ENCODE measurements around the gene PAPPA2. TPM values are rescaled to one million over a fixed set of nuclear protein-coding genes. Genes with fewer than 3 reads are reported as not detected.

The PAPPA2 gene
- total and polyA plus RNA-seq, 2 donors from 2014 or later, result 4.9 to 93.5 TPM

DNA sequence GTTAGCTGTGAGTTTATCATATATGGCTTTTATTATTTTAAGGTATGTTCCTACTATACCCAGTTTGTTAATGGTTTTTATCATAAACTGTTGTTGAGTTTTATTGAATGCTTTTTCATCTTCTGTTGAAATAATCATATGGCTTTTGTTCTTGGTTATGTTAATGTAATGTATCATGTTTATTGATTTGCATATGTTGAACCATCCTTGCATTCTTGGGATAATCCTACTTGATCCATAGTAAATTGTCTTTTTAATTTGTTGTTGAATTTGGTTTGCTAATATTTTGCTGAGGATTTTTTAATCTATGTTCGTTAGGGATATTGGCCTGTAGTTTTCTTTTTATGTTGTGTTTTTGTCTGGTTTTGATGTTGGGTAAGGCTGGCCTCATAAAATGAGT lies 185.6 kb downstream of the PAPPA2 start:
- peaks cover 0 to 4% (median 0%) of the 10 kb centered on the region in 3 donors for H3K9me3 ChIP-seq (ENCODE audit: control insufficient read depth in 2 of 3, insufficient read depth in 1 of 3, low read length in 3 of 3)
- intact Hi-C loops (cut with DNase I), result no loop called here
- no peaks in the 10 kb centered on the region for H3K36me3 ChIP-seq (ENCODE audit: control insufficient read depth in 2 of 3, insufficient read depth in 3 of 3, low read length in 3 of 3)
- FAIRE-seq (no peak), DNase-seq (no peak)
- H3K4me3 ChIP-seq (ENCODE audit: low read length in 3 of 3), result no peak overlapping the region
- no peak overlapping the region for H3K9ac ChIP-seq (ENCODE audit: low read length in 3 of 3)
- TF ChIP-seq, protein P1, sequence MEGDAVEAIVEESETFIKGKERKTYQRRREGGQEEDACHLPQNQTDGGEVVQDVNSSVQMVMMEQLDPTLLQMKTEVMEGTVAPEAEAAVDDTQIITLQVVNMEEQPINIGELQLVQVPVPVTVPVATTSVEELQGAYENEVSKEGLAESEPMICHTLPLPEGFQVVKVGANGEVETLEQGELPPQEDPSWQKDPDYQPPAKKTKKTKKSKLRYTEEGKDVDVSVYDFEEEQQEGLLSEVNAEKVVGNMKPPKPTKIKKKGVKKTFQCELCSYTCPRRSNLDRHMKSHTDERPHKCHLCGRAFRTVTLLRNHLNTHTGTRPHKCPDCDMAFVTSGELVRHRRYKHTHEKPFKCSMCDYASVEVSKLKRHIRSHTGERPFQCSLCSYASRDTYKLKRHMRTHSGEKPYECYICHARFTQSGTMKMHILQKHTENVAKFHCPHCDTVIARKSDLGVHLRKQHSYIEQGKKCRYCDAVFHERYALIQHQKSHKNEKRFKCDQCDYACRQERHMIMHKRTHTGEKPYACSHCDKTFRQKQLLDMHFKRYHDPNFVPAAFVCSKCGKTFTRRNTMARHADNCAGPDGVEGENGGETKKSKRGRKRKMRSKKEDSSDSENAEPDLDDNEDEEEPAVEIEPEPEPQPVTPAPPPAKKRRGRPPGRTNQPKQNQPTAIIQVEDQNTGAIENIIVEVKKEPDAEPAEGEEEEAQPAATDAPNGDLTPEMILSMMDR (IDR thresholded peaks at IDR 0.05; ENCODE audit: borderline replicate concordance, extremely low read depth, insufficient read depth), result no peak
- H3K4me1 ChIP-seq (ENCODE audit: control insufficient read depth in 2 of 3, insufficient read depth in 2 of 3, low read depth in 1 of 3, low read length in 3 of 3), result no peaks in the 10 kb centered on the region
- H3K27ac ChIP-seq (ENCODE audit: low read depth in 2 of 2, low read length in 2 of 2), result no peak overlapping the region
- H3K27me3 ChIP-seq (ENCODE audit: control insufficient read depth, insufficient read depth, low read length), result no peaks in the 10 kb centered on the region

DNA sequence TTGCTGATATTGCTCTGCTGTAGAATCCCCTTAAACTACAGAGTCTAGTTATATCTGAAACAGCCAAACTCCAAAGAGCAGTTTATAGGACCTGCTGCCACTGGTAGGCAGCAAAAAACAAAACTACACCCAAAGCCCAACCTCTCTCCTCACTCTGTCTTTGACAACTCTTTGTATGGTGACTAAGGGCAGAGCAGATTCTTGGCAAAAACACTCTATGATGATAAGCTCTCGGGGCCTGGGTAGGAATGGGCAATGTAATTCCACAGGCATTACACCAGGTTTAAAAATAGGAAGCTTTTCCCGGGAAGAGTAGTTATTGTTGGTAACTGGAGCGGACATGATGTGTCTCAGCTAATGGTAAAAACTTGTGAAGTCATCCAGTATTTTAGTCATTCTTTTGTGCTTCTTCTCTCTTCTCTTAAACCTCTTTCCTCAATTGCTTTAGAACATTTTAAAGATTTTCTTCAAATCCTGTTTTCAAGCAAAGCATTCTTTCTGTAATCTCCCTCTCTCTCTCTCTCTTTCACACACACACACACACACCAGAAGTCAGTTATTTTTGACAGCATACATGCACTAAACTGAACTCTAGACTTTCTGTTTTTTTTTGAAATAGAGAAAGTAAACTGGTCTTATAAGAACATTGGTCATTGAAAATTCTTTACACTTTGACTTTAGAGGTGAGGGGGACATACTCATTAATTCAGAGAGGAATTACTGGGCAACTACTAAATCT lies 193.5 kb downstream of the PAPPA2 start:
- intact Hi-C loops (cut with DNase I), result no loop called here
- Histone ChIP-seq H3K4me3 (ENCODE audit: low read length in 3 of 3) (no peak overlapping the region), H3K27ac (ENCODE audit: low read depth in 2 of 2, low read length in 2 of 2) (no peak overlapping the region), H3K9me3 (ENCODE audit: control insufficient read depth in 2 of 3, insufficient read depth in 1 of 3, low read length in 3 of 3) (no peaks in the 10 kb centered on the region), H3K36me3 (ENCODE audit: control insufficient read depth in 2 of 3, insufficient read depth in 3 of 3, low read length in 3 of 3) (no peaks in the 10 kb centered on the region), H3K27me3 (ENCODE audit: control insufficient read depth, insufficient read depth, low read length) (no peaks in the 10 kb centered on the region), H3K9ac (ENCODE audit: low read length in 3 of 3) (no peak overlapping the region), H3K4me1 (ENCODE audit: control insufficient read depth in 2 of 3, insufficient read depth in 2 of 3, low read depth in 1 of 3, low read length in 3 of 3) (no peaks in the 10 kb centered on the region)
- TF ChIP-seq, protein P1 (IDR thresholded peaks at IDR 0.05; ENCODE audit: borderline replicate concordance, extremely low read depth, insufficient read depth), result no peak
- DNase-seq, result no peak
- no peak for FAIRE-seq

DNA sequence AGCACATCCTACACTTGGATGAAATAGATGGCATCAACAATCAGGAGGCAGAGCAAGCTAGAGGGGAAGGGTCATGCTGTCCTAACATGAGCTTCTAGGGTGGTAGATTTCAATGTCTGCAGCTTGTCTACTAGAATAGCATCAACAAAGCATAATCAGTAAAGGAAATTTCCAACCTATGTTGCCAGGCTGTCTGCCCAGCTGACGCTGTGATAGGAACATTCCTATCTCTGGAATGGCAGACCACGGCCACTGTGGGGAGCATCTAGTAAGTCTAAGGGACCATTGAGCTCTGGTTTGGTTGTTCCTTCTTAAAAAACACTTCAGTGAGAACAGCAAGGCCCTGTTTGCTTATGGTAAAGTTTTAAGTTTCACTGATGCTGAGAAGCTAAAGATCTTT lies 206.8 kb downstream of the PAPPA2 start:
- Histone ChIP-seq H3K9me3 (ENCODE audit: control insufficient read depth in 2 of 3, insufficient read depth in 1 of 3, low read length in 3 of 3) (no peaks in the 10 kb centered on the region), H3K9ac (ENCODE audit: low read length in 3 of 3) (no peak overlapping the region), H3K4me1 (ENCODE audit: control insufficient read depth in 2 of 3, insufficient read depth in 2 of 3, low read depth in 1 of 3, low read length in 3 of 3) (no peaks in the 10 kb centered on the region), H3K27me3 (ENCODE audit: control insufficient read depth, insufficient read depth, low read length) (no peaks in the 10 kb centered on the region), H3K4me3 (ENCODE audit: low read length in 3 of 3) (no peak overlapping the region), H3K27ac (ENCODE audit: low read depth in 2 of 2, low read length in 2 of 2) (no peak overlapping the region), H3K36me3 (ENCODE audit: control insufficient read depth in 2 of 3, insufficient read depth in 3 of 3, low read length in 3 of 3) (no peaks in the 10 kb centered on the region)
- no peak for DNase-seq
- TF ChIP-seq, protein P1 (IDR thresholded peaks at IDR 0.05; ENCODE audit: borderline replicate concordance, extremely low read depth, insufficient read depth), result no peak
- intact Hi-C loops (cut with DNase I), result no loop called here
- FAIRE-seq, result no peak

All from kidney (tissue), 14 donors.